DND-41 (cell line): Measurements from ENCODE around the gene CEP192.

Experiments
- ATAC-seq: fragments of 200-7000 bp; cut with Tn5 transposase; 3 replicates; pipeline ENCODE4 v1.9.1; 2021; ENCODE audit warnings: low read depth; ENCODE audit not compliant: insufficient read depth
- DNase-seq: peaks from one replicate; pipeline ENCODE4 v3.0.0-alpha.2; 2020
- H2AFZ ChIP-seq: 2 replicates; pipeline ENCODE4 v1.6.0; 2012; ENCODE audit warnings: low read depth, low read length
- H3K27ac ChIP-seq: 2 replicates; pipeline ENCODE4 v1.5.1; 2012; ENCODE audit warnings: low read length, inconsistent platforms
- H3K27me3 ChIP-seq: fragments of 200-600 bp; sonication (generic); 2 replicates; pipeline ENCODE4 v1.6.0; 2012; ENCODE audit warnings: low read length, mild to moderate bottlenecking, inconsistent platforms; ENCODE audit not compliant: insufficient read depth, poor library complexity
- H3K36me3 ChIP-seq: 2 replicates; pipeline ENCODE4 v1.5.1; 2012; ENCODE audit warnings: low read length, inconsistent platforms; ENCODE audit not compliant: insufficient read depth
- H3K4me1 ChIP-seq: 2 replicates; pipeline ENCODE4 v1.5.1; 2012; ENCODE audit warnings: mild to moderate bottlenecking, low read length; ENCODE audit not compliant: insufficient read depth
- H3K4me2 ChIP-seq: 2 replicates; pipeline ENCODE4 v1.6.0; 2012; ENCODE audit warnings: mild to moderate bottlenecking, moderate library complexity, low read length, inconsistent platforms; ENCODE audit not compliant: insufficient read depth
- H3K4me3 ChIP-seq, 2 experiments: fragments of 200-600 bp in 1 of 2; shearing (Covaris generic) in 1 of 2; 2 replicates each; pipeline ENCODE4 v1.5.1; 2012 to 2016; ENCODE audit warnings: inconsistent platforms in 2 of 2, low read length in 2 of 2, mild to moderate bottlenecking in 2 of 2, low read depth in 1 of 2, moderate library complexity in 1 of 2
- H3K79me2 ChIP-seq: 2 replicates; pipeline ENCODE4 v1.6.0; 2012; ENCODE audit warnings: low read length, inconsistent platforms; ENCODE audit not compliant: insufficient read depth
- H3K9ac ChIP-seq: 2 replicates; pipeline ENCODE4 v1.6.0; 2012; ENCODE audit warnings: low read depth, mild to moderate bottlenecking, inconsistent platforms, low read length, moderate library complexity
- H3K9me3 ChIP-seq: 2 replicates; pipeline ENCODE4 v1.5.1; 2012; ENCODE audit warnings: low read length, moderate library complexity, mild to moderate bottlenecking, inconsistent platforms; ENCODE audit not compliant: insufficient read depth, severe bottlenecking
- H4K20me1 ChIP-seq: 2 replicates; pipeline ENCODE4 v1.6.0; 2012; ENCODE audit warnings: low read length; ENCODE audit not compliant: insufficient read depth
- EZH2 ChIP-seq: IDR thresholded peaks from 3 replicates; pipeline ENCODE4 v1.6.1; 2012; ENCODE audit warnings: borderline replicate concordance, low read depth, mild to moderate bottlenecking, moderate library complexity, low read length, inconsistent platforms; ENCODE audit not compliant: severe bottlenecking
- TF ChIP-seq, protein P1 (sequence below): IDR thresholded peaks from 2 replicates; pipeline ENCODE4 v1.5.1; 2012; ENCODE audit warnings: borderline replicate concordance, low read length, moderate library complexity, mild to moderate bottlenecking; ENCODE audit not compliant: poor library complexity, severe bottlenecking; ENCODE audit errors: extremely low read depth

CEP192 gene

DNA sequence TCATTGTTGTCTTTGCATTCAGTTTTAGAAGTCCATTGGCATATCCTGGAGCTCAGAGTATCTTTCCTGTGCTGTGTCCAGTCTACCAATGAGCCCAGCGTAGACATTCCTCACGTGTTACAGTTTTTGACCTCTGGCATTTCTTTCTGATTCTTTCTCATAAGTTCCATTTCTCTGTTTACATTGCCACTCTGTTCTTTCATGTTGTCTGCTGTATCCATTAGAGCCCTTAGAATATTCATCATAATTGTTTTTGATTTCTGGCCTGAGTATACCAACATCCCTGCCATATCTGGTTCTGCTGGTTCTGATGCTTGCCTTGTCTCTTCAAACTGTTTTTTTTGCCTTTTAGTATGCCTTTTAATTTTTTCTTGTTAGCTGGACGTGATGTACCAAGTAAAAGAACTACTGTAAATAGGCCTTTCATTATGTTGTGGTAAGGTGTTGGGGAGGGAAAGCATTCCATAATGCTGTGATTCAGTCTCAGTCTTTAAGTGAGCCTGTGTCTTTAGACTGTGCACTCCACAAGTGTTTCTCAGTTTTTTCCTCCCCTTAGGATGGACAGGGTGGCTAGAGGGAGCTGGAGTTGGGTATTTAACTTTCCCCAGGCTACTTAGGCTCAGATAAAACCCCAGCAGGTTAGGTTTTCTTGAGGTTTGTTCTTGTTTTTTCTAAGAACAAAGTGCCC, 35.6 kb downstream of the CEP192 start:
- Histone ChIP-seq H3K27me3 (no peaks in the 10 kb centered on the region), H3K9ac (no peak overlapping the region), H3K4me3 (no peak overlapping the region), H3K36me3 (peaks cover 85% of the 10 kb centered on the region), H3K9me3 (no peaks in the 10 kb centered on the region), H3K4me1 (no peaks in the 10 kb centered on the region), H3K79me2 (peaks cover 61% of the 10 kb centered on the region), H4K20me1 (0 out of 2 replicates have a peak, but pooled peaks cover 5% of the 10 kb centered on the region), H2AFZ (no peak overlapping the region), H3K27ac (peak overlapping the region; percentile 19; the same call in 1 of the 2 replicates), H3K4me2 (no peak overlapping the region)
- TF ChIP-seq EZH2 = no peak
- TF ChIP-seq, protein P1, sequence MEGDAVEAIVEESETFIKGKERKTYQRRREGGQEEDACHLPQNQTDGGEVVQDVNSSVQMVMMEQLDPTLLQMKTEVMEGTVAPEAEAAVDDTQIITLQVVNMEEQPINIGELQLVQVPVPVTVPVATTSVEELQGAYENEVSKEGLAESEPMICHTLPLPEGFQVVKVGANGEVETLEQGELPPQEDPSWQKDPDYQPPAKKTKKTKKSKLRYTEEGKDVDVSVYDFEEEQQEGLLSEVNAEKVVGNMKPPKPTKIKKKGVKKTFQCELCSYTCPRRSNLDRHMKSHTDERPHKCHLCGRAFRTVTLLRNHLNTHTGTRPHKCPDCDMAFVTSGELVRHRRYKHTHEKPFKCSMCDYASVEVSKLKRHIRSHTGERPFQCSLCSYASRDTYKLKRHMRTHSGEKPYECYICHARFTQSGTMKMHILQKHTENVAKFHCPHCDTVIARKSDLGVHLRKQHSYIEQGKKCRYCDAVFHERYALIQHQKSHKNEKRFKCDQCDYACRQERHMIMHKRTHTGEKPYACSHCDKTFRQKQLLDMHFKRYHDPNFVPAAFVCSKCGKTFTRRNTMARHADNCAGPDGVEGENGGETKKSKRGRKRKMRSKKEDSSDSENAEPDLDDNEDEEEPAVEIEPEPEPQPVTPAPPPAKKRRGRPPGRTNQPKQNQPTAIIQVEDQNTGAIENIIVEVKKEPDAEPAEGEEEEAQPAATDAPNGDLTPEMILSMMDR = no peak
- no peak for DNase-seq
- no peak for ATAC-seq

DNA sequence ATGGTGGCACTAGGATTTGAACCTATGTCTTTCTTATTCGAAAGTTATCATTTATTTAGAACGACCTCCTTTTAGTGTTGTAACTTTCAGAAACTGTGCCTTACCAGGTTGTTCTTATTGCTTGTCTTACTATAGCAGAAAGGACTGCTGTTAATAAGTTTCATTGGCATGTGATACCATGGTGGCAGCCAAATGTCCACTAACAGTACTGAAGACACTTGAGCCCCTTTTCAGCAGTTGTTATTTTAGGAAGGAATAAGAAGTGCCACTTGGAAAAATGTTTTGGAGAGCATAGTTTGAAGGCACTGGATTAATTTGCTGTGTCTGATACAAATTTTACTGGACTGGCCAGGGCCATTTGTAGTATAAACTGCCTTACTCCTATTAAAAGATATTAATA, 37.7 kb downstream of the CEP192 start:
- Histone ChIP-seq H3K4me2 (no peak overlapping the region), H3K4me1 (no peaks in the 10 kb centered on the region), H3K27me3 (no peaks in the 10 kb centered on the region), H3K27ac (no peak overlapping the region), H4K20me1 (peaks cover 5% of the 10 kb centered on the region; the same call in 1 of the 2 replicates), H2AFZ (no peak overlapping the region), H3K9ac (no peak overlapping the region), H3K4me3 (no peak overlapping the region), H3K36me3 (peaks cover 86% of the 10 kb centered on the region), H3K79me2 (peaks cover 49% of the 10 kb centered on the region), H3K9me3 (no peaks in the 10 kb centered on the region)
- DNase-seq (no peak), ATAC-seq (no peak)
- TF ChIP-seq, protein P1 = no peak
- TF ChIP-seq EZH2 = no peak

DNA sequence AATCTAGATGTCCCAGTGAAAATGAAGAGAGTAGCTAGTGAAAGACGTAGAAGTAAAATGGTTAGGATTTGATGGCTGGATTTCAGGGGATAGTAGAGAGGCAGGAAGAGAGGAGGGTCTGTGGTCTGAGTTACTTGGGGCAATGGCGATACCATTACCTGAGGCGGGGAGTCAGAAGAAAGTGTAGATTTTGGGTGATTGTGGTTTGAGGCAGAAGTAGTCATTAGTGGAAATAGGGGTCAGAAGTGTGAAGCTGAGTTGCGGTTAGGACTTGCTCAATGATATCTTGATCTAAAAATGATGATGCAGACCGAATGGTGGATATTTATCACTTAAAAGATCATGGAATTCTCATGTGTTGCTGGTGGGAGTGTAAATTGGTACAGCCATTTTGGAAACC, 41.0 kb downstream of the CEP192 start:
- Histone ChIP-seq H3K79me2 (peaks cover 30% of the 10 kb centered on the region), H3K4me3 (no peak overlapping the region), H3K9me3 (no peaks in the 10 kb centered on the region), H3K27ac (no peak overlapping the region), H3K27me3 (no peaks in the 10 kb centered on the region), H2AFZ (no peak overlapping the region), H3K4me2 (no peak overlapping the region), H3K4me1 (no peaks in the 10 kb centered on the region), H3K36me3 (peaks cover 90% of the 10 kb centered on the region), H3K9ac (no peak overlapping the region), H4K20me1 (peaks cover 8% of the 10 kb centered on the region; the same call in 1 of the 2 replicates)
- no peak for ATAC-seq
- no peak for DNase-seq
- TF ChIP-seq EZH2 = no peak
- TF ChIP-seq, protein P1 = no peak
